Fibroblast of pulmonary artery (primary cell): Measurements from ENCODE around the gene RAB22A.

Source experiments
- DNase-seq: peaks from one replicate; pipeline ENCODE4 v3.0.0-alpha.2; 2010; ENCODE audit warnings: low read depth
- H3K4me3 ChIP-seq: replicated peaks from 2 replicates; pipeline ENCODE4 v1.5.1; 2011; ENCODE audit warnings: low read depth, mild to moderate bottlenecking, control low read depth, low read length, moderate library complexity
- CTCF ChIP-seq: IDR thresholded peaks from 2 replicates; pipeline ENCODE4 v1.5.1; 2011; ENCODE audit warnings: mild to moderate bottlenecking, control low read depth, low read length, inconsistent platforms; ENCODE audit errors: missing control alignments

RAB22A gene

GRCh38 chr20:58309591-58310290 lies at the start of gene RAB22A:
RAB22A (plus strand) TSS chr20:58309715; CDS start chr20:58309977, 262 bp downstream.
- DNase-seq: peak; percentile 85
- peak within 1 kb of the TSS; percentile 92 for H3K4me3 ChIP-seq
- TF ChIP-seq CTCF: no peak

- no peak for DNase-seq
- no peak overlapping the region for H3K4me3 ChIP-seq
- no peak for TF ChIP-seq CTCF
These were observed 49.5 kb upstream of the RAB22A start for GRCh38 chr20:58260006-58260405.

- DNase-seq: no peak
- no peak overlapping the region for H3K4me3 ChIP-seq
- no peak for TF ChIP-seq CTCF
These were observed 47.9 kb upstream of the RAB22A start for GRCh38 chr20:58261660-58262059.

GRCh38 chr20:58264271-58264670 lies 45.2 kb upstream of the RAB22A start:
- no peak for DNase-seq
- no peak for TF ChIP-seq CTCF

GRCh38 chr20:58267389-58268215 lies 41.9 kb upstream of the RAB22A start:
- no peak for TF ChIP-seq CTCF
- DNase-seq: no peak
- H3K4me3 ChIP-seq: no peak overlapping the region

More at GRCh38 chr20:58264271-58264670, 45.2 kb upstream of the RAB22A start:
- H3K4me3 ChIP-seq: no peak overlapping the region

GRCh38 chr20:58268421-58268821 lies 41.1 kb upstream of the RAB22A start:
- TF ChIP-seq CTCF: no peak
- no peak overlapping the region for H3K4me3 ChIP-seq
- DNase-seq: no peak
